GM21825 (cell line): ENCODE results near the gene HIF3A.

Experiments
- ATAC-seq: cut with Tn5 transposase; IDR thresholded peaks from one replicate; pipeline ENCODE4 v1.9.1; 2021; ENCODE audit warnings: mild to moderate bottlenecking, moderate library complexity; ENCODE audit not compliant: unreplicated experiment

HIF3A gene

GRCh38 chr19:46381346-46381745 is 84.5 kb downstream of the HIF3A start:
- ATAC-seq = no peak

DNA sequence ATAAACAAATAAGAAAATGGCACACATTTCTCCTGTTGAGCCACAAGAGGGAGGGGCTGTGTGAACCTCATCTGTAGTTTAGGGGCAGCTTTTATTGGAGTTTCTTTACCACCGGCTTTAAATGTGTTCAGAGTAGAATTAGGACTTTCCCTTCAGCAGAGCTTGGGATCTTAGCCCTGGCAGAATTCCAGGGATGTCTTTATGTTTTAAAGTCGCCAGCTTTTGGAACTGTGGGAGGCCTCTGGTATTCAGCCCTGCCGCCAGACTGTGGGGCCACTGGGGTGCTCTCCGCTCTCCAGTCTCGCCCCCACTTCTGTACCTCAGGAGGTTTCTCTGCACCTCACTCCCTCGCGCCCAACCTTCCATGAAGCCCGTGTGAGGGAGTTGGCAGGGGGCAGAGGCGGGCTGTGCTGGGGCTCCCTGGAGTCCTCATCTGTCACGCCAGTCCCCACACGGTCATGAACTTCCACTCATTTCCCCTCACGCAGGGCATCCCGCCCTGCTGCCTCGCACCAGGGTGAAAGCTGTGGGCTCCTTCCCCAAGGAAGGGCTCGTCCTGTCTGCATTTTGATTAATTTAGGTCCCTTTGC is 85.0 kb downstream of the HIF3A start:
- ATAC-seq = no peak

DNA sequence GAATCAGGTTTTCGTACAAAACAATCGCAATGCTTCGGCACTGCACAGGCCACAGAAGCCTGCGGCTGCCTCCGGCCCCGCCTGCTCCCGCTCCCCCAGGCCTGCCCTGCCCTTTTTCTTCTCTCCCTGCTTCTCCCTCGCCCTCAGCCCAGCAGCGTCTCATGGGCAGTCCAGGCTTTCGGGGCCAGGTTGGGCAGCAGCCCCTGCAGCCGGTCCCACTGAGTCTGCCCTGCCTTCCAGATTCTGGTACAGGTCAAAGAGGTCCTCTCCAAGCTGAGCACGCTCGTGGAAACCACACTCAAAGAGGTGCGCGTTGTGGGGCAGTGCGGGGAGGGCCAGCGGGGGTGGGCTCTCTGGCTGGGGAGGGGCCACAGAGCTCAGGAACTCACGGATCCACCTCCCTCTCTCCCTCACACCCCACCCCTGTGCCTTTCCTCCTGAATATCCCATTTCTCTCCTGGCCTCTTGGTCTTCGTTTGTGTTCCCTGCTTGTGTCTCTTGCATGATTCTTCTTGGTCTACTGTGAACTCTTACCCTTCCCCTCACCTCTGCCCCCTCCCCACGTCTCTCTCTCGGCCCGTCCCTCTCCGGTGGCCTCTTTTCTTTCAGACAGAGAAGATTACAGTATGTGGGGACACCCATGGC is 86.5 kb downstream of the HIF3A start:
- ATAC-seq = no peak

- ATAC-seq = no peak
These were observed 87.0 kb downstream of the HIF3A start for GRCh38 chr19:46383846-46384245.

GRCh38 chr19:46384396-46384795 is 87.6 kb downstream of the HIF3A start:
- no peak for ATAC-seq

DNA sequence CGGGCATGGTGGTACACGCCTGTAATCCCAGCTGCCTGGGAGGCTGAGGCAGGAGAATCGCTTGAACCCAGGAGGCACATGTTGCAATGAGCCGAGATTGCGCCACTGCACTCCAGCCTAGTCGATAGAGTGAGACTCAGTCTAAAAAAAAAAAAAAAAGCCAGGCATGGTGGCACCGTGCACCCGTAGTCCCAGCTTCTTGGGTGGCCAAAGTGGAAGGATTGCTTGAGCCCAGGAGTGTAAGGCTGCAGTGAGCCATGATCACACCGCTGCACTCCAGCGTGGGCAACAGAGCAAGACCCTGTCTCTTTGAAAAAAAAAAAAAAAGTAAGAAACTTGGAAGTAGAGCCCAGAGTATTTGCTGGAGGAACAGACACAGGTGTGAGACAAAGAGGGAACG is 88.8 kb downstream of the HIF3A start:
- no peak for ATAC-seq

DNA sequence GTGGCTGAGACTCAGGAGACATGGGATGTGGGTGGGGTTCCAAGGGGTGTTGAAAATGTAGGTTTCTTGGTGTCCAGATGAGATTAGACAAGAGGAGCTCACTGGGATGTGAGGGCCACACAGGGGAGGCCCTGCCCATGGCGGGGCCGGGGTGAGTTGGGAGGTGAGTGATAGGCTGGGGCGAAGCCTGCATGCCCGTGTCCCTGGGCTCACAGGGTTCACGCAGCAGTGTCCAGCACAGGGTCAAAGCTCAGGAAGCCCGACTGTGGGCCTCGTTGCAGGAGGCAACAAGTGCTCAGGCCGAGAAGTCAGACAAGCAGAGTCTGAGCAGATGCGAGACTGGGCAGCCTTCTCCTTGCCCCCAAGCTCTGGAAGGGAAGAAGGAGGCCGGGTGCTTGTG is 89.3 kb downstream of the HIF3A start:
- no peak for ATAC-seq

GRCh38 chr19:46386996-46387712 is 90.3 kb downstream of the HIF3A start:
- ATAC-seq = no peak

GRCh38 chr19:46387713-46388130 is 90.9 kb downstream of the HIF3A start:
- no peak for ATAC-seq

DNA sequence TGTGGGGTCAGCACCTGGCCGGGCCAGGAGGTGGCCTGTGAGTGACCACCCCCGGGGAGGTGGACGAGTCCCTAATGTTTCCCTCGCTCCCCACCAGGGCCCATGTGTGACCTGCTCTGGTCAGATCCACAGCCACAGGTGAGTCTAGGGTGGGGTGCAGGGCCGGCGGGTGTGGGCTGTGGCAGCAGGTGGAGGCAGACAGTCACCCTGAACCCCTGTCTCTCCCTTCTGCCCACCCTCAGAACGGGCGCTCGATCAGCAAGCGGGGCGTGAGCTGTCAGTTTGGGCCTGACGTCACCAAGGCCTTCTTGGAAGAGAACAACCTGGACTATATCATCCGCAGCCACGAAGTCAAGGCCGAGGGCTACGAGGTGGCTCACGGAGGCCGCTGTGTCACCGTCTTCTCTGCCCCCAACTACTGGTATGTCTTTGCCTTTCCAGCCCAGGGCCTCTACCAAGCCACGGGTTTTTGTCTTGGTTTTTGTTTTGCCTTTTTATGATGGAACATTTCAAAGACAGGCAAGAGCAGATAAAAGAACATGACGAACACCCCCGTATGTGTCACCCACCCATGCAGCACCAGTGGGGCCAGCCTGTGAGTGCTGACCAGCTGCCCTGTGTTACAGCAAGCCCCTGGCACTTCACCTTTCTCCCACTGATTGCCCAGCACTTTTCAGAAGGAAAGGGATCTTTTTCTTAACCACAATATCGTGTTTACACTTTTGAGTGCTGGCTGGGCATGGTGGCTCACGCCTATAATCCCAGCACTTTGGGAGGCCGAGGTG is 91.7 kb downstream of the HIF3A start:
- ATAC-seq = no peak

GRCh38 chr19:46390121-46390858 is 93.4 kb downstream of the HIF3A start:
- ATAC-seq = no peak

DNA sequence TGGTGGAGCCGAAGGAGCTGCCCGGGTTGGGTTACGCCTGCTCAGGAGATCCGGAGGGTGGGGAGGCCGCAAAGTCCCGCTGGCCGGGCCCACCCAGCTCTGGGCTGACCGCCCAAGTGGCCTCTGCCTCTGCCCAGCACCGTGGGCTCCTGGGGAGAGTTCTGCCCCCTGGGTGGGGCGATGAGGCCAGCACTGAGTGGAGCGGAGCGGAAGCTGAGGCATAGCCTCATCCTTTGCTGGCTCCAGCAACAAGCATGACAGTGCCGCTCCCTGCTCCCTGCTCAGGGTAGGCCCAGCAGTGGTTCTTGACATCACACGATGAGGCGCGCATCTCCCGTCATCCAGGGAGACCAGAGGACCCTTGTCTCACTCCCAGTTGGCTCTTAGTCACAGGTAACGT is 94.0 kb downstream of the HIF3A start:
- no peak for ATAC-seq

- ATAC-seq = no peak
These were observed 94.7 kb downstream of the HIF3A start for GRCh38 chr19:46391296-46392251.

- ATAC-seq = no peak
These were observed 95.5 kb downstream of the HIF3A start for GRCh38 chr19:46392252-46392801.

DNA sequence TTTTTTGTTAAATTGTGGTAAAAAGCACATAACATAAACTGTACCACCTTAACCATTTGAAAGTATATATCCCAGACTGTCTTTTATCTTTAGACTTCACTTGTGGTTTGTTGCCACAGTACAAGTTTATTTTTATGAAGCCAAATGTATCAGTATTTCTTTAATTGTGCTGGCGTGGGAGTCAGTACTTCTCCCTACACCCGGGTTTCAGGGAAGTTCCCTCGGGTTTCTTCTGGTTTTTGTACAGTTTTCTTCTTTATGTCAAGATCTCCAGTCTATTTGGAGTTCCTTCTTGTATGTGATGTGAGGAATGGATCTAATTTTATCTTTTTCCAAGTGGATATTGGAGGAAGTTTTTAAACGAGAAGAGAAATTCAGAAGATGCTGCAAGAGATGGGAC is 96.0 kb downstream of the HIF3A start:
- ATAC-seq = no peak
